Panc1 (cell line): ENCODE measurements around the gene HSF2. TPM values are rescaled to one million over a fixed set of nuclear protein-coding genes. Genes with fewer than 3 reads are reported as not detected.

Experiments
- ATAC-seq: fragments of 200-7000 bp; cut with Tn5 transposase; 2 replicates; pipeline ENCODE4 v1.9.1; 2020; ENCODE audit warnings: mild to moderate bottlenecking, moderate library complexity
- BruUV-seq: library from RNA; stranded (reverse); fragments of 400-500 nt; replicated peaks from 2 replicates; lab custom pipeline; 2021; lab: Mats Ljungman, UMichigan
- CTCF ChIA-PET: fragments of 300-600 bp; sonication (Branson Sonifier 250); formaldehyde crosslinking; loops from one replicate; lab custom pipeline; 2022; ENCODE audit warnings: antibody characterized with exemption; lab: Charles Lee
- POLR2A ChIA-PET: fragments of 300-600 bp; sonication (Branson Sonifier 250); formaldehyde crosslinking; loops from one replicate; lab custom pipeline; 2022; ENCODE audit warnings: antibody characterized with exemption; lab: Charles Lee
- DNase-seq: peaks from one replicate; pipeline ENCODE4 v3.0.0-alpha.2; 2010; ENCODE audit warnings: low read depth, low spot score
- H3K27ac ChIP-seq: 2 replicates; pipeline ENCODE4 v1.5.1; 2011; ENCODE audit warnings: mild to moderate bottlenecking, low read length, inconsistent platforms
- H3K27me3 ChIP-seq: fragments of 200-500 bp; sonication (Bioruptor generic); 2 replicates; pipeline ENCODE4 v1.6.0; 2014; ENCODE audit warnings: low read length, inconsistent platforms; ENCODE audit not compliant: control insufficient read depth, insufficient read depth
- H3K36me3 ChIP-seq: fragments of 200-500 bp; sonication (Bioruptor generic); 2 replicates; pipeline ENCODE4 v1.5.1; 2014; ENCODE audit warnings: inconsistent platforms, mild to moderate bottlenecking, low read length, moderate library complexity; ENCODE audit not compliant: control insufficient read depth, insufficient read depth
- H3K4me1 ChIP-seq: 2 replicates; pipeline ENCODE4 v1.5.1; 2011; ENCODE audit warnings: inconsistent platforms, mild to moderate bottlenecking, low read length, moderate library complexity; ENCODE audit not compliant: control insufficient read depth, insufficient read depth
- H3K4me3 ChIP-seq, 2 experiments: 2 replicates each; pipeline ENCODE4 v1.5.1; 2011 to 2012; ENCODE audit warnings: low read depth in 2 of 2, low read length in 2 of 2, mild to moderate bottlenecking in 2 of 2, inconsistent platforms in 1 of 2, moderate library complexity in 1 of 2
- H3K9me3 ChIP-seq: fragments of 200-500 bp; sonication (Bioruptor generic); 2 replicates; pipeline ENCODE4 v1.5.1; 2014; ENCODE audit warnings: low read depth, mild to moderate bottlenecking, inconsistent platforms, low read length, moderate library complexity; ENCODE audit not compliant: control insufficient read depth, insufficient read depth
- CTCF ChIP-seq: fragments of 450-650 bp; IDR thresholded peaks from 2 replicates; pipeline ENCODE4 v1.5.1; 2017; ENCODE audit warnings: mild to moderate bottlenecking
- POLR2AphosphoS5 ChIP-seq: IDR thresholded peaks from 2 replicates; pipeline ENCODE4 v1.6.1; 2012; ENCODE audit warnings: mild to moderate bottlenecking, low read depth, low read length, moderate library complexity
- REST ChIP-seq, 2 experiments: IDR thresholded peaks; 2 replicates each; pipeline ENCODE4 v1.6.1; 2011 to 2012; ENCODE audit warnings: low read depth in 2 of 2, control low read depth in 1 of 2, low read length in 1 of 2, mild to moderate bottlenecking in 1 of 2, moderate library complexity in 1 of 2; ENCODE audit not compliant: insufficient read depth in 1 of 2
- SIN3A ChIP-seq: IDR thresholded peaks from 2 replicates; pipeline ENCODE4 v1.6.1; 2012; ENCODE audit warnings: low read depth, mild to moderate bottlenecking, low read length, moderate library complexity, borderline replicate concordance; ENCODE audit not compliant: insufficient read depth
- TCF7L2 ChIP-seq: IDR thresholded peaks from 2 replicates; pipeline ENCODE4 v1.6.1; 2011; ENCODE audit warnings: mild to moderate bottlenecking, low read depth, low read length, inconsistent platforms
- in situ Hi-C: cut with HindIII; loops from 2 replicates; pipeline ENCODE4 v1.10.0; 2016; ENCODE audit warnings: low sequenced_read_pairs, low pct_unique_long_range_greater_than_20kb
- intact Hi-C: fragments of 100-400 bp; cut with micrococcal nuclease; formaldehyde crosslinking; loops from one replicate; pipeline ENCODE4 v1.10.0; 2022; ENCODE audit not compliant: unreplicated experiment
- total RNA-seq: library from RNA; stranded (reverse); gene quantifications from one replicate; pipeline ENCODE4 v1.2.1, GENCODE V29; 2021; ENCODE audit not compliant: unreplicated experiment

Gene HSF2
- total RNA-seq, 1 experiment from 2014 or later = 21.1 TPM

GRCh38 chr6:122352981-122353664, 46.3 kb upstream of the HSF2 start:
- no peak for DNase-seq
- intact Hi-C loops = no loop called here
- in situ Hi-C loops = no loop called here
- Histone ChIP-seq H3K36me3 (no peaks in the 10 kb centered on the region), H3K27ac (no peak overlapping the region), H3K9me3 (no peaks in the 10 kb centered on the region), H3K27me3 (no peaks in the 10 kb centered on the region), H3K4me3 (no peak overlapping the region), H3K4me1 (no peaks in the 10 kb centered on the region)
- TF ChIP-seq REST (IDR thresholded peaks at IDR 0.05; ENCODE audit: insufficient read depth in 1 of 2, low read depth in 2 of 2, low read length in 1 of 2) (no peak), CTCF (no peak), SIN3A (no peak), POLR2AphosphoS5 (no peak), TCF7L2 (no peak)
- BruUV-seq = no TSS peak
- ChIA-PET CTCF (no interaction called here), POLR2A (no interaction called here)
- no peak for ATAC-seq

GRCh38 chr6:122360809-122361208, 38.6 kb upstream of the HSF2 start:
- Histone ChIP-seq H3K4me3 (no peak overlapping the region), H3K36me3 (no peaks in the 10 kb centered on the region), H3K4me1 (no peaks in the 10 kb centered on the region), H3K27me3 (no peaks in the 10 kb centered on the region), H3K9me3 (no peaks in the 10 kb centered on the region), H3K27ac (no peak overlapping the region)
- POLR2A ChIA-PET = interaction anchor here (0.6 kb wide), 1 partner anchor 175 kb away, joined by 3 read pairs; no protein-coding TSS in a partner anchor
- TF ChIP-seq CTCF (no peak), TCF7L2 (no peak), SIN3A (no peak), POLR2AphosphoS5 (no peak), REST (IDR thresholded peaks at IDR 0.05; ENCODE audit: insufficient read depth in 1 of 2, low read depth in 2 of 2, low read length in 1 of 2) (no peak)
- CTCF ChIA-PET = no interaction called here
- in situ Hi-C loops (no loop called here), intact Hi-C loops (no loop called here)
- ATAC-seq = no peak
- DNase-seq = no peak
- BruUV-seq = no TSS peak
